GM23338 (cell line): ENCODE measurements around the gene MYLK3. TPM values are rescaled to one million over a fixed set of nuclear protein-coding genes. Genes with fewer than 3 reads are reported as not detected.
"Not testable (repeated sequence)": the region's sequence is repeated elsewhere in the genome, so short reads cannot be mapped to it uniquely, and the experiment has no call there.

Source experiments
- ATAC-seq: fragments of 200-7000 bp; cut with Tn5 transposase; 3 replicates; pipeline ENCODE4 v1.9.1; 2020
- DNase-seq: peaks from one replicate; pipeline ENCODE4 v3.0.0-alpha.2; 2015; ENCODE audit warnings: low spot score
- H2AFZ ChIP-seq: fragments of 200-600 bp; sonication (generic); 2 replicates; pipeline ENCODE4 v1.8.0; 2016; ENCODE audit warnings: antibody characterized with exemption, mild to moderate bottlenecking, moderate library complexity
- H3F3A ChIP-seq: fragments of 200-600 bp; sonication (generic); replicated peaks from 2 replicates; pipeline ENCODE4 v1.8.0; 2017; ENCODE audit warnings: antibody characterized with exemption, mixed run types, low read depth
- H3K27ac ChIP-seq: fragments of 200-600 bp; sonication (generic); 2 replicates; pipeline ENCODE4 v1.6.1; 2016; ENCODE audit warnings: low read depth
- H3K27me3 ChIP-seq: fragments of 200-600 bp; sonication (generic); 2 replicates; pipeline ENCODE4 v1.8.0; 2016; ENCODE audit warnings: mild to moderate bottlenecking, mixed run types, moderate library complexity; ENCODE audit not compliant: insufficient read depth
- H3K36me3 ChIP-seq: fragments of 200-600 bp; sonication (generic); 2 replicates; pipeline ENCODE4 v1.8.0; 2016; ENCODE audit warnings: mild to moderate bottlenecking; ENCODE audit not compliant: insufficient read depth
- H3K4me1 ChIP-seq: fragments of 200-600 bp; sonication (generic); 2 replicates; pipeline ENCODE4 v1.8.0; 2016; ENCODE audit warnings: mild to moderate bottlenecking, moderate library complexity; ENCODE audit not compliant: insufficient read depth
- H3K4me2 ChIP-seq: fragments of 200-600 bp; sonication (generic); 2 replicates; pipeline ENCODE4 v1.7.1; 2017; ENCODE audit warnings: mixed run types
- H3K4me3 ChIP-seq: fragments of 200-600 bp; sonication (generic); 2 replicates; pipeline ENCODE4 v1.6.1; 2016; ENCODE audit warnings: mixed run types
- H3K79me2 ChIP-seq: fragments of 200-600 bp; sonication (generic); replicated peaks from 2 replicates; pipeline ENCODE4 v1.8.0; 2017; ENCODE audit warnings: mild to moderate bottlenecking; ENCODE audit not compliant: insufficient read depth
- H3K9me2 ChIP-seq: fragments of 200-600 bp; sonication (generic); 2 replicates; pipeline ENCODE4 v1.8.0; 2017; ENCODE audit not compliant: insufficient read depth
- H4K20me1 ChIP-seq: fragments of 200-600 bp; sonication (generic); replicated peaks from 2 replicates; pipeline ENCODE4 v1.8.0; 2017; ENCODE audit warnings: mild to moderate bottlenecking; ENCODE audit not compliant: insufficient read depth
- H3K27ac Mint-ChIP-seq: 2 replicates; pipeline ENCODE4 v1.8.0; 2020; ENCODE audit warnings: inconsistent platforms, mild to moderate bottlenecking, moderate library complexity, mixed read lengths
- H3K27me3 Mint-ChIP-seq: 3 replicates; pipeline ENCODE4 v1.8.0; 2022; ENCODE audit warnings: low read depth, mild to moderate bottlenecking, moderate library complexity, mixed read lengths, inconsistent platforms; ENCODE audit not compliant: insufficient read depth, poor library complexity
- H3K36me3 Mint-ChIP-seq: 3 replicates; pipeline ENCODE4 v1.8.0; 2021; ENCODE audit warnings: low read depth, mild to moderate bottlenecking, inconsistent platforms, moderate library complexity, mixed read lengths
- H3K4me1 Mint-ChIP-seq: 3 replicates; pipeline ENCODE4 v1.8.0; 2020; ENCODE audit warnings: mild to moderate bottlenecking, inconsistent platforms, mixed read lengths
- H3K4me3 Mint-ChIP-seq: 3 replicates; pipeline ENCODE4 v1.8.0; 2021; ENCODE audit warnings: moderate library complexity, mild to moderate bottlenecking, inconsistent platforms, mixed read lengths
- H3K9me3 Mint-ChIP-seq: 3 replicates; pipeline ENCODE4 v1.8.0; 2020; ENCODE audit warnings: moderate library complexity, mild to moderate bottlenecking, inconsistent platforms, mixed read lengths
- CREB1 ChIP-seq: fragments of 250-450 bp; sonication (Bioruptor Pico); IDR thresholded peaks from 2 replicates; pipeline ENCODE4 v1.5.0; 2020; ENCODE audit warnings: low read depth, mild to moderate bottlenecking, moderate library complexity
- ETS1 ChIP-seq: IDR thresholded peaks from 2 replicates; pipeline ENCODE4 v1.6.1; 2016; ENCODE audit warnings: antibody characterized with exemption
- EZH2 ChIP-seq: fragments of 200-600 bp; sonication (generic); IDR thresholded peaks from one replicate; pipeline ENCODE4 v1.8.0; 2017; ENCODE audit warnings: antibody characterized with exemption, mild to moderate bottlenecking, low read depth; ENCODE audit not compliant: unreplicated experiment
- EZH2phosphoT487 ChIP-seq: fragments of 200-600 bp; sonication (generic); IDR thresholded peaks from one replicate; pipeline ENCODE4 v1.8.1; 2018; ENCODE audit warnings: antibody characterized with exemption; ENCODE audit not compliant: unreplicated experiment
- JUNB ChIP-seq: IDR thresholded peaks from one replicate; pipeline ENCODE4 v1.6.1; 2016; ENCODE audit warnings: antibody characterized with exemption; ENCODE audit not compliant: unreplicated experiment
- NANOG ChIP-seq: IDR thresholded peaks from 2 replicates; pipeline ENCODE4 v1.6.1; 2016; ENCODE audit warnings: antibody characterized with exemption, borderline replicate concordance
- POLR2AphosphoS5 ChIP-seq: IDR thresholded peaks from 2 replicates; pipeline ENCODE4 v1.6.1; 2016; ENCODE audit warnings: antibody characterized with exemption, low read depth
- REST ChIP-seq: IDR thresholded peaks from one replicate; pipeline ENCODE4 v1.6.1; 2018; ENCODE audit warnings: antibody characterized with exemption; ENCODE audit not compliant: unreplicated experiment
- STAT1 ChIP-seq: IDR thresholded peaks from one replicate; pipeline ENCODE4 v1.6.1; 2016; ENCODE audit warnings: antibody characterized with exemption; ENCODE audit not compliant: unreplicated experiment
- ZNF114 ChIP-seq: fragments of 250-450 bp; sonication (Bioruptor Pico); IDR thresholded peaks from 2 replicates; pipeline ENCODE4 v1.5.0; 2020; ENCODE audit warnings: mild to moderate bottlenecking, moderate library complexity
- ZNF331 ChIP-seq: fragments of 250-450 bp; sonication (Bioruptor Pico); IDR thresholded peaks from 2 replicates; pipeline ENCODE4 v1.5.0; 2020; ENCODE audit warnings: low read depth, mild to moderate bottlenecking, moderate library complexity
- ZNF462 ChIP-seq: fragments of 250-450 bp; sonication (Bioruptor Pico); IDR thresholded peaks from 2 replicates; pipeline ENCODE4 v1.5.0; 2020; ENCODE audit warnings: mild to moderate bottlenecking, moderate library complexity
- polyA plus RNA-seq: library from polyadenylated mRNA; unstranded; fragments of >200 nt; fragmentation: Nextera tagmentation; extraction: Ambion mirVana; gene quantifications from 2 replicates; pipeline ENCODE4 v1.2.1, GENCODE V29; 2016
- total RNA-seq: library from RNA; depleted of rRNA; stranded (reverse); fragments of >200 nt; shearing (Covaris generic); gene quantifications from 2 replicates; pipeline ENCODE4 v1.2.3, GENCODE V29; 2014

Gene MYLK3
- total and polyA plus RNA-seq, 2 experiments from 2014 or later = 0.18 to 0.63 TPM

- H3K4me1 Mint-ChIP-seq = peaks cover 24% of the 10 kb centered on the region
- not testable (repeated sequence) for H3K36me3 Mint-ChIP-seq, H3K9me3 Mint-ChIP-seq, H3K4me3 ChIP-seq, H3K9me2 ChIP-seq, ATAC-seq, H3K79me2 ChIP-seq, H4K20me1 ChIP-seq, H3K4me3 Mint-ChIP-seq, H3F3A ChIP-seq, DNase-seq, H3K27me3 ChIP-seq, H3K27me3 Mint-ChIP-seq, H3K36me3 ChIP-seq
- H3K27ac Mint-ChIP-seq = peak overlapping the region; percentile 83
- peak overlapping the region; percentile 90 for H3K27ac ChIP-seq
- H2AFZ ChIP-seq = peak overlapping the region; percentile 70; the same call in 1 of the 2 replicates
- peaks cover 31% of the 10 kb centered on the region for H3K4me1 ChIP-seq
- peak overlapping the region; percentile 58 for H3K4me2 ChIP-seq
Observed at GRCh38 chr16:46784569-46784968, 36.4 kb upstream of the MYLK3 start.

- H3K4me3 Mint-ChIP-seq = no peak overlapping the region
- H3K4me2 ChIP-seq = no peak overlapping the region
- DNase-seq (no peak), ATAC-seq (no peak)
- 0 out of 2 replicates have a peak overlapping the region, but pooled peaks have one; percentile 37 for H3K27ac ChIP-seq
- no peak overlapping the region for H3K4me3 ChIP-seq
- H3K4me1 ChIP-seq = peaks cover 27% of the 10 kb centered on the region
- no peaks in the 10 kb centered on the region for H4K20me1 ChIP-seq
- no peaks in the 10 kb centered on the region for H3F3A ChIP-seq
- peaks cover 5% of the 10 kb centered on the region for H3K36me3 Mint-ChIP-seq
- H3K27me3 Mint-ChIP-seq = no peaks in the 10 kb centered on the region
- H3K9me3 Mint-ChIP-seq = peaks cover 16% of the 10 kb centered on the region
- H3K79me2 ChIP-seq = no peaks in the 10 kb centered on the region
- H2AFZ ChIP-seq = no peak overlapping the region
- H3K36me3 ChIP-seq = no peaks in the 10 kb centered on the region
- no peaks in the 10 kb centered on the region for H3K27me3 ChIP-seq
- H3K4me1 Mint-ChIP-seq = peaks cover 16% of the 10 kb centered on the region
- H3K27ac Mint-ChIP-seq = no peak overlapping the region
- H3K9me2 ChIP-seq = no peaks in the 10 kb centered on the region
- TF ChIP-seq ZNF462 (CRISPR knock-in tag) (no peak), POLR2AphosphoS5 (no peak), EZH2phosphoT487 (no peak), EZH2 (no peak), ETS1 (no peak), CREB1 (no peak), ZNF331 (CRISPR knock-in tag) (no peak), ZNF114 (no peak), JUNB (no peak), NANOG (no peak), REST (no peak), STAT1 (no peak)
Observed at GRCh38 chr16:46783800-46784199, 35.7 kb upstream of the MYLK3 start.
